NCI-H345 treated with DMSO at 0.1 percent for 48 hours (cell line): ENCODE measurements around the gene CEP112.

Experiments used
- DNase-seq: peaks from one replicate; lab custom pipeline; 2025; ENCODE audit not compliant: unreplicated experiment; lab: John Stamatoyannopoulos, UW

CEP112 gene

DNA sequence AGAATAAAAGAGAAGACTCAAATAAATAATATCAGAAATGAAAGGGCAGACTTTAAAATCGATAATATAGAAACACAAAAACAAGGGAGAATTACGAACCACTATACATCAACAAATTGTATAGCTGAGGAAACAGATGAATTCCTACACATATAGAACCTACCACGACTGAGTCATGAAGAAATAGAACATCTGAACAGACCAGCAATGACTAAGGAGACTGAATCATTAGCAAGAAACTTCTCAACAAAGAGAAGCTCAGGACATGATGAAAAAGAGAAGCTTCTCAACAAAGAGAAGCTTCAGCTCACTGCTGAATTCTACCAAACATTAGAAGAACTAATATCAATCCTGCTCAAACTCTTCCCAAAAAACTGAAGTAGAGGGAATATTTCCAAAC lies 255.9 kb downstream of the CEP112 start:
- no peak for DNase-seq

GRCh38 chr17:65933290-65933689 lies 258.6 kb downstream of the CEP112 start:
- DNase-seq = no peak

GRCh38 chr17:65931246-65932149 lies 260.4 kb downstream of the CEP112 start:
- no peak for DNase-seq

DNA sequence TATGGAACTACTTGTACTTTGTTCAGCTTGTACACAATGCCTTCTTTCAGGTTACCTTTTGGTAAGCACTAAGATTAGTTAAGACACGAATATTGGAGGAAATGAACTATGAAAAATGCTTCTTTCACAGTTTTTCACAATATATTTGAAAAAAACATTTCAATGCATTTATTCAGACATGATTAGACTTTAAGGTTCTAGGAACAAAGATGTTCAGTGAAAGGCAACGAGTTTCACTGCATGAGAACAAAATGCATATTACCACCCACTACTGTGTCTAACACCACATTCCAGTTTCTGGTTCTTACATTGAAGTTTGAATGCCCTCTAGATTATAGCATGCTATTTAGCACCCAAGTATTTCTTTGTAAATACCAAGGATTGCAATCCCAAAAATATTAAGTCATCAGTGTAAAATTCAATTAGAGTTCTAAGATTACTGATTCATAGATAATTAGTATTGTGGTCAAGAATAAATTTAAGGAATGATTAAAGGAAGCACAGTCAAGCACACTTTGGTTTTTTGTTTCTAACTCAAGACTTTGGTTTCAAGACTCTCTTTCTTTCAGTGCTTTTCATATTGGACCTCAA lies 261.7 kb downstream of the CEP112 start:
- DNase-seq = no peak

GRCh38 chr17:65926599-65926998 lies 265.3 kb downstream of the CEP112 start:
- no peak for DNase-seq

- no peak for DNase-seq
These were observed 266.2 kb downstream of the CEP112 start for GRCh38 chr17:65925606-65926307.

- DNase-seq = no peak
These were observed 270.9 kb downstream of the CEP112 start for GRCh38 chr17:65920996-65921395.

DNA sequence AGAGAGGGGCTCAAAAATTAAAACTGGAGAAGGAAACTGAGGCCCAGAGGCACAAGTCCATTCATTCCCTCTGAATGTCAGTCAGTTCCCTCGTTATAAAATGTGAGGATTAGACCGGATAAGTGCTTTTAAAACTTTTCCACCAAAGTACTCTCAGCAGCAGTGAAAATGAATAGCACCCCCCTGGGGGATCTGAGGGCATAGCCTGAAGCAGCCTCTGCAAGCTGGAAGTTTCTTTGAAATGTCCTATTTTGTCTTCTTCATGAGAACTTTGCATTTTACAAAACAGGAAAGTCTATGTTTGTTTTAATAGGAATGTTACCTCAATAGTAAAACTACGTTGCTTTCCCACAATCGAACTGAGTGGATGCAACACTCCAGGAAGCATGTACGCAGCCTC lies 273.0 kb downstream of the CEP112 start:
- no peak for DNase-seq

GRCh38 chr17:65918500-65918899 lies 273.4 kb downstream of the CEP112 start:
- no peak for DNase-seq

- DNase-seq = no peak
These were observed 274.4 kb downstream of the CEP112 start for GRCh38 chr17:65917560-65917959.

DNA sequence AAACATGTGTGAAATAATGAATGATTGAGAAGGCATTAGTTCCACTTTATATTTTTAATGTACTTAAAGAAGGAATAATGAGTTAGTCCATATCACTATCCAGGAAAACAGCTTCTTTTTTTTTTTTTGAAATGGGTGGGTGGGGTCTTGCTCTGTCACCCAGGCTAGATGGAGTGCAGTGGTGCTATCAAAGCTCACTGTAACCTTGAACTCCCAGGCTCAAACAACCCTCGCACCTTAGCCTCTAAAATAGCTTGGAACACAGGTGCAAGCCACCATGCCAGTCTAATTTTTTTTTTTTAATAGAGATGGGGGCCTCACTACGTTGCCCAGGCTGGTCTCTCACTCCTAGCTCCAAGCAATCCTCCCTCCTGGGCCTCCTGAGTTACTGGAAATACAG lies 275.5 kb downstream of the CEP112 start:
- DNase-seq = no peak

- DNase-seq = no peak
These were observed 277.1 kb downstream of the CEP112 start for GRCh38 chr17:65914784-65915342.

DNA sequence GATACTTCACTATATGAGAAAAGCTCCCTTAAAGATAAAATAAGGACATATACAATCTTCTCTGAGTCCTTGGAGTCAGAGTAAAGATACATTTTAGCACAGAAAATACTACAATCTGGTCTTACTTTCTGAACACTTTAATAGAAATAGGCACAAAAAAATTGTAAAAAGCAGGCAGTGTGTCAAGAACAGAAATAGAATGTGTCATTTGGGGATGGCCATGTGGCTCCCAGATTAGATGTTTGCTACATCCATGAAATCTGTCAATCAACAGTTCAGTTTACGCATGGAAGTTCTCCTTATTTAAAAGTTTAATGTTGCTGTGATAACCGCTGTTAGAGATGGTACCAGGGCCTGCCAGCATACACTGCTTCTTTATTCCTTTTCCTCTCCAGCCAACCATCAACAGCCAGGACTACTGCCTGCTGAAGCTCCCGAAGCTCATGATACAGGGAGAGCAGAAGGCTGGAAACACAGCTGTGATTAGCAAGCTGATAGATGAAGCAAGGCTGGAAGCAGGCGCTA lies 278.5 kb downstream of the CEP112 start:
- no peak for DNase-seq

- no peak for DNase-seq
These were observed 281.1 kb downstream of the CEP112 start for GRCh38 chr17:65910836-65911235.

DNA sequence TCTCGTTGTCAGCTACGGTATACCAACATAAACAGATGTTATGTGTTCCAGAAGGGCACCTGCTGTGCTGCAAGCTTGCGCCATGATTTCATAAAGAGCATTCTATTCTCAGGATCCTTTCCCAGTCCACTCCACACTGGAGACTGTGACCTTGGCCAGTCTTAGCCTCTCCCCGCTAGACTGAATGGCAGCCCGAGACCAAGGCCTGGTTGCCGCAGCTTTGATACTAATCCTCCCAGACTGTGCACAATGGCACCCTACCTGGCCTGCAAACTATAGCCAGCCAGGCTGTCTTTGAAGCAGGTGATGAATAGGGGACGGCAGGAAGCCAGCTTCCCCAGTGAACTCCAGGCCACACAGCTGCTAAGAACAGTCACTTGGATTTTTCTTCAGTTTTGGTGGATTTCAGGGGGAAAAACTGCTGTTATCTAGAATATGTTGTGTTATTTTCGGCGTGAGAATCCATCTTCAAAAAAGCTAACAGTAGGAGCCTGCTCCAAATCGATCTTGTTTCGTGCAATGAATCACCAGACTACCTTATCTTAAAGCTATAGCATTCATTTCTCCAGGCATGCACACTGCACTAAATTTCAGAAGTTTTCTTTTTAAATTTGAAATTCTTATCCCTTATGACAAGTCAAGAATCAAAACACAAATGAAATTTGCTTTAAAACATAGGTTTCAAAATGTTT lies 289.0 kb downstream of the CEP112 start:
- DNase-seq = peak; percentile 60

DNA sequence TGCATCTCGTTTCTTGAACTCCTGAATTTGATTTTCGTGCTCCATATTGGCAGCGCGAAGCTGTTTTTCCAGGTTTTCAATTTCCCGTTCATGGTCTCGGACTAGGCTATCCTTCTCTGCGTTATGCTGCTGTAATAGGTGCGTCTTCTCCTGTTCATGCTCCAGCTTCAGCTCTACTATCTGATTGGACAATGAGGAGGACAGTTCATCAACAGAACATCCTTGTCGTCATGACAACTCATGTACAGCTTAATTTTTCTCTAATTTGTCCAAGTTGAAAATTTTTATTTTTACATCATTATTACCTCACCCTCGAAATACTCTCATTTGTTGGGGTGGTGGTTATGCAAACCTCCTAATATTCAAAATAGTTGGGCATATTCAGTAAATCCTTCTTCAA lies 289.8 kb downstream of the CEP112 start:
- no peak for DNase-seq

- DNase-seq = no peak
These were observed 290.5 kb downstream of the CEP112 start for GRCh38 chr17:65901394-65901793.

DNA sequence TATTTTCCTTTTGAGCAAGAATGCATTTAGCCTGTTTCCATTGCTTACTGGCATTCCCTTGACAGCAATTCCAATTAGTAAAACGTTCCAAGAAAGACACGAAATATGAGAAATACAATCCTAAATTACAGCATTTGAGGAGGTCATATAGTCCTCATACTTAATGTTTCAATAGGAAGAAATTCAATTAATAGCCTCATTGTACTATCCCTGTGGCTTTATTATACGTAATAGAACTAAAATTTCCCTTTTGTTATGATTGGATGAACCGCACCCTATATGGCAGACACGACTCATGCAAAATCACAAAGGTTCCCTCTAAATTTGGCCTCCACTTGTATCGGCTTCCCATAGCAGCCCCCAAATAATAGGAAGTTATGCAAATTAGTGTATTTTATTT lies 291.7 kb downstream of the CEP112 start:
- DNase-seq = no peak

GRCh38 chr17:65898651-65899050 lies 293.3 kb downstream of the CEP112 start:
- DNase-seq = no peak

DNA sequence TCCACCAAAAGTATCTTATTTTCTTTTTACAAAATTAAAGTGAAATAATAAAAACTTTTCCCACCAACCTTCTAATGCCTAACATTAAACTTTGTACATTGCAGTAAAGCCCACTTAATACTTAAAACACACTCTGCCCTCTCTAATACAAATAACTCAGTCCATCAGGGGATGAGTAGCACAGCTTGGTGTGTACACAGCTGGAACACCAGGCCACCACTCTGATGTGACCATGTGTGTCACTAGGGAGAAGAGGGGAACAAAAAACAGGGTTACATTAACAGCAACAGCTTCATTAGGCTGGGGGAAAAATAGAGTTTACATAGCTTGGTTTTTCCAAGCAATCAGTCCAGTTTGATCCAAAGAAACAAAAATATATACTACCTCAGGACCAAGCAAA lies 295.0 kb downstream of the CEP112 start:
- DNase-seq = no peak

GRCh38 chr17:65895969-65896368 lies 296.0 kb downstream of the CEP112 start:
- no peak for DNase-seq
